Stimulated activated CD4-positive, alpha-beta T cell treated with anti-CD3 and anti-CD28 coated beads, Interleukin-4, amount 100 ng/mL, for 48 hours (primary cell): ENCODE data around the gene C1RL.
"Not testable (repeated sequence)": the region's sequence is repeated elsewhere in the genome, so short reads cannot be mapped to it uniquely, and the experiment has no call there.

ENCODE experiments used
- DNase-seq, 2 donors: peaks; one replicate each; pipeline ENCODE4 v3.0.0-alpha.2; 2020; ENCODE audit warnings: low read depth in 2 of 2

The C1RL gene

DNA sequence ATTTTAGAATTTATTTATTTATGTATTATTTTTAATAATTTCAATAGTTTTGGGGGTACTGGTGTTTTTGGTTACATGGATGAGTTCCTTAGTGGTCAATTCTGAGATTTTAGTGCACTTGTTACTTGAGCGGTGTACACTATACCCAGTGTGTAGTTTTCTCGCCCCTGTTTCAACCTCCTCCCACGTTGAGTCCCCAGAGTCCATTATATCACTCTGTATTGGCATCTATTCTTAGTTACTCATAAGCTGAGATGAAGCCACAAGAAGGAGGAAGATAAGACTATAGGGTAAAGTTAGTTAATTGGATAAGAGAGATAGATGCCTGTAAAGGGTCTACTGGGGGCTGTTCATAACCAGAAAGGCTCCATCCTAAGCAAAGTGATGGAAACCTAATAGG is 44.5 kb downstream of the C1RL start:
- DNase-seq, result no peak

- DNase-seq, result no peak
Observed at GRCh38 chr12:7061596-7061995, 47.4 kb downstream of the C1RL start.

- DNase-seq, result no peak
Observed at GRCh38 chr12:7061138-7061537, 47.9 kb downstream of the C1RL start.

GRCh38 chr12:7060353-7060954 is 48.6 kb downstream of the C1RL start, which contains the start of gene C1S:
Gene C1S, plus strand, starts transcription at chr12:7060718. Its CDS starts 1,195 bp downstream, at chr12:7061913.
- DNase-seq, result no peak

GRCh38 chr12:7059780-7060179 is 49.2 kb downstream of the C1RL start:
- no peak for DNase-seq

DNA sequence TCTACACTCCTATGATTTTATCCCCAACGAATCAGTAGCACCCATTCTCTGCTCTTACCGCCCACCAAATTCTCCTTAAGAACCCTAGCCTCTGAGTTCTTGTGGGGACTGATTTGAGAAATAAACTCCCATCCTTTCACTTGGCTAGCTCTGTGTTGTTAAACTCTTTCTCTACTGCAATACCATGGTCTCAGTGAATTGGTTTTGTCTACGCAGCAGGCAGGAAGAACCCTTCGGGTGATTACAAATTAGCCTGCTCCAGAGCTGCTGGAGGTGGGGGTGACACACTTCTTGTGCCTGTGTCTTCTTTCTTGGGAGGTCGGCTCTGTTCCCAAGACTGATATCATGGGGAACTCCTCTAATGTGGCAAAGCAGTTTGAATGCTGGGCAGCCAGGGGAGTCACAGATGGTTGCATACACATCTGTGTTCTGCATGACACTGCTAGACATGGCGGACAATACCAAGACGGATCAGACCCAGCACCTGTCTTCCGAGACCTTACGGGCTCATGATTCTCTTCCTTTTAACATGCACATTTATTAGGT is 50.1 kb downstream of the C1RL start:
- no peak for DNase-seq

DNA sequence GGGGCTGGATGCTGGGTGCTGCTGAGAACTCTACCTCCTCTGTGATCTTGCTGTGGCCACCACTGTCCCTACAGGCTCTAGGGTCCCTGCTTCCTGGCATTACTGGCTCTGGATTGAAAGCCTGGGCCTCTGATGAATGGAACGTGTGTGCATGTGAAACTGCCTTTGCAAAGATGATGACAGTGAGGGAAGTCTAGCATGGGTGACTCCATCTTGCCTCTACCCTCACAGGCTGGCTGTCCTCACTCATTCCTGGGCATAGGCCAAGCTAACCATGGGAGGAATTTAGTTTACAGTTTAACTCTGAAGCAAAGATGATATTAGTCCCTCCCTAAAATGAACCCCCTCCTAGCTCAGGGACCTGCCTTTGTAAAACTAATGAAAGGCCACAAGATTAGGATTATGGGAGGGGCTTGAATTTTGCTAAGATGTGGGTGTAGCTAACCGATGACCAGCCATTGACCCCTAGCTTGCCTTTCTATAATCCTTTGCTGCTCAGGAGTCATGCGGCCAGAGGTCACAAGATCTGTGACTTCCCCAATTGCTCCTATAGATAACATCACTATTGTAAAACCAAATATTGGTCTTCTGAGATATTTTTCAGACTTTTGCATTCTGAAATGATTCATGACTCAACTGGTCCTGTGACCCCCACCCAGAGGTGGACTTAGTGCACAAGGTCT is 50.7 kb downstream of the C1RL start:
- DNase-seq, result no peak

GRCh38 chr12:7055736-7056135 is 53.3 kb downstream of the C1RL start:
- not testable (repeated sequence) for DNase-seq

DNA sequence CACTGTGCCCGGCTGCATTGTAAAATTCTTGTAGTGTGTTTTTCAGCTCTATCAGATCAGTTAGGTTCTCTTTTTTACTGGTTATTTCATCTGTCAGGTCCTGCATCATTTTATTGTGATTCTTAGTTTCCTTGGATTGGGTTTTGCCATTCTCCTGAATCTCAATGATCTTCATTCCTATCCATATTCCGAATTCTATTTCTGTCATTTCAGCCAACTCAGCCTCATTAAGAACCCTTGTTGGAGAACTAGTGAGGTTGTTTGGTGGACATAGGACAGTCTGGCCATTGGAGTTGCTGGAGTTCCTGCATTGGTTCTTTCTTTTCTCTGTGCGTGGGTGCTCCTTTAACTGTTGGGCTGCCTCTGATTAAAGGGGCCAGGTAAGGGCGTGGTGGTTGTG is 54.1 kb downstream of the C1RL start:
- no peak for DNase-seq

- DNase-seq, result not testable (repeated sequence)
Observed at GRCh38 chr12:7049973-7050372, 59.0 kb downstream of the C1RL start.

GRCh38 chr12:7049445-7049951 is 59.5 kb downstream of the C1RL start:
- DNase-seq, result not testable (repeated sequence)

- no peak for DNase-seq
Observed at GRCh38 chr12:7047306-7047705, 61.7 kb downstream of the C1RL start.

- no peak for DNase-seq
Observed at GRCh38 chr12:7046383-7047105, 62.5 kb downstream of the C1RL start.

- no peak for DNase-seq
Observed at GRCh38 chr12:7045913-7046312, 63.1 kb downstream of the C1RL start.
